Testis (tissue), 2 donors: ENCODE results near the gene NLRP4.

Source experiments
- POLR2A ChIP-seq: fragments of 450-650 bp; IDR thresholded peaks from one replicate; pipeline ENCODE4 v1.6.1; 2017; ENCODE audit warnings: antibody characterized with exemption, mild to moderate bottlenecking, moderate library complexity
- TF ChIP-seq, protein P1 (sequence below), 3 experiments: fragments of 450-650 bp in 2 of 3; fragments of 200-600 bp in 1 of 3; sonication (generic) in 1 of 3; IDR thresholded peaks; one replicate each; pipeline ENCODE4 v1.5.1; 2016 to 2019; ENCODE audit warnings: antibody characterized with exemption in 3 of 3, mild to moderate bottlenecking in 2 of 3, moderate library complexity in 1 of 3

DNA sequence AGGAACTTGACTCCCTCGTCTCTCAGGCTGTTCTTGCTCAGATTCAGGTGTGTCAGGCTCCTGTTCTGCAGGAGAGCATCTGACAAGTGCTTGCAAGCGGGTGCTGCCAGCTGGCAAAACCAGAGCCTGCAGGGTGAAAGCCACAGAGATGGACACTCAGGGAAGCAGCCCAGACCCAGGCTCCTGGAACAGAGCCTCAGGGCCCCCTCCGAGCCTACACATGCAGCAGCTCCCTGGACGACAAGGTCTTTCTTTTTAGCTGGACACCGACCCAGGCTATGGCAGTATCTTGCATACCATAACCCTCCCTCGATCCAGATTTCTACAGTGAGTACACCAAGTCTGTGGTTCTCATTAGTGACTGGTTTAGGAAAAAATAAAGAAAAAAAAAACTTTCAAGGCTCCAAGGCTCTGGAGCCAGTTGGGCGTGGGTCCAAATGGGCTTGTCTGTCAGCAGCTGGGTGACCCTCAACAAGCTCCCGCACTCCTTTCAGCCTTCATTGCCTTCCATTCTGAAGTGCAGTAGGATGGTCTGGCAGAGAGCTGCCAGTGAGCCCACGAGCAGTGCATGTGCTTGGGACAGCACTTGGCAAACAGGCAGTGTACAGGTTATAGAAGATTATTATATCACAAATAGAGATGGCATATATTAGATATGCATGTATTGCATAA is 65.9 kb downstream of the NLRP4 start:
- TF ChIP-seq, protein P1, sequence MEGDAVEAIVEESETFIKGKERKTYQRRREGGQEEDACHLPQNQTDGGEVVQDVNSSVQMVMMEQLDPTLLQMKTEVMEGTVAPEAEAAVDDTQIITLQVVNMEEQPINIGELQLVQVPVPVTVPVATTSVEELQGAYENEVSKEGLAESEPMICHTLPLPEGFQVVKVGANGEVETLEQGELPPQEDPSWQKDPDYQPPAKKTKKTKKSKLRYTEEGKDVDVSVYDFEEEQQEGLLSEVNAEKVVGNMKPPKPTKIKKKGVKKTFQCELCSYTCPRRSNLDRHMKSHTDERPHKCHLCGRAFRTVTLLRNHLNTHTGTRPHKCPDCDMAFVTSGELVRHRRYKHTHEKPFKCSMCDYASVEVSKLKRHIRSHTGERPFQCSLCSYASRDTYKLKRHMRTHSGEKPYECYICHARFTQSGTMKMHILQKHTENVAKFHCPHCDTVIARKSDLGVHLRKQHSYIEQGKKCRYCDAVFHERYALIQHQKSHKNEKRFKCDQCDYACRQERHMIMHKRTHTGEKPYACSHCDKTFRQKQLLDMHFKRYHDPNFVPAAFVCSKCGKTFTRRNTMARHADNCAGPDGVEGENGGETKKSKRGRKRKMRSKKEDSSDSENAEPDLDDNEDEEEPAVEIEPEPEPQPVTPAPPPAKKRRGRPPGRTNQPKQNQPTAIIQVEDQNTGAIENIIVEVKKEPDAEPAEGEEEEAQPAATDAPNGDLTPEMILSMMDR (IDR thresholded peaks at IDR 0.05) = no peak
- TF ChIP-seq POLR2A = no peak
